Myocyte (in vitro differentiated cells): ENCODE measurements around the gene DHDDS. TPM values are rescaled to one million over a fixed set of nuclear protein-coding genes. Genes with fewer than 3 reads are reported as not detected.
"Not testable (repeated sequence)": the region's sequence is repeated elsewhere in the genome, so short reads cannot be mapped to it uniquely, and the experiment has no call there.

Experiments used
- DNase-seq: peaks from one replicate; pipeline ENCODE4 v3.0.0-alpha.2; 2012; ENCODE audit warnings: low read depth
- total RNA-seq: library from RNA; depleted of rRNA; stranded (reverse); fragments of >200 nt; gene quantifications from 2 replicates; pipeline ENCODE4 v1.2.3, GENCODE V29; 2014

The DHDDS gene
- total RNA-seq, 1 donor from 2014 or later: 55.3 TPM

DNA sequence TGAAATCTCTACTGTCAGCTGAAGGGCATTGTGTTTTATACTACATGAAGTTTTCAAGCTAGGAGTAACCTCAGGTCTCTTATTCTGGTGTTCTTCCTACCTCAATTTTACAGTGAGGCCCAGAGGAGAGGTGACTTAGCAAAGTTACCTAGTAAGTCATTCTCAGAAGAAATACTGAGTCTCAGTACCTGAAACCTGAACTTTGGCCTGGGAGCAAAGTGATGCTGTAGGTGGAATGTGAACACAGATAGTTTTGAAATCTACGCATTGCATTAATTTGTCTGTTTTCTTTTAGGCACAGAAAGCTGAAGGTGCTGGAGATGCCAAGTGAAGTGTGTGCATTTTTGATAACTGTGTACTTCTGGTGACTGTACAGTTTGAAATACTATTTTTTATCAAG, 42.7 kb downstream of the DHDDS start:
- DNase-seq: no peak

DNA sequence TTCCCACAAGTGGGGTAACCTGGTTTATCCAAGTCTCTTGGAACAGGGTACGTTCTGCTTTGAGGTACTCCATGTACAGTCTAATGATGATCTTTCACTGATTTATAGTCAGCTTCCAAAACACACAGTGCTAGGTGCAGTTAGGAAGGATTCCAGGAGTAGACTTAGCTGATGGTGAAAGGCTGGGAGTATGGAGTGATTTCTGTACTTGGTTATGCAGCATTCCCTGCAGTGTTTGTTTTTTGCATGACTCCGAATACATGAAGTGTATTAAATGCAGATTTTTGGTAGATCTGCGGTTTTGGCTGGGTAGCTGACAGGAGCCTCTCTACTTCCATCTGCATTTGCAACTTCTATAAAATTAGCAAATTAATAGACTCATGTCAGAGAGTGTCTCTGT, 43.9 kb downstream of the DHDDS start:
- DNase-seq: no peak

DNA sequence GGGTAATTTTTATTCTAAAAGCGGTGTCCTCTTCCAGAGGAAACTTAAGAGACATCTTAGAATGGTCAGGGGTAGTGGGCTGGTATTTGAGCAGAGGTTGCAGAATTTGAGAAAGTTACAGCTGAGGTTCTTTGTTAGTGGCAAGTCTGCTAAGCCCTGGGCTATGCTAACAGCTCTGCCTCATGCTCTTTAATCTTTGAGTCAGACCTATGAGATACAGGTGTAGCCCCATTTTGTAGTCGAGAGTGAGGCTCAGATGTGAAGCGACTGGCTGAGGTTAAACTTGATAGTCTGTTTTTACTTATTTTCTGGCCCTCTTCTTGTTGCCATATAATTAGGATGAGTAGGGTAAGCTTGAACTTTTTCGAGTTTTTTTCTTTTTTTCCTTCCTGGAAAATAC, 44.8 kb downstream of the DHDDS start:
- no peak for DNase-seq

DNA sequence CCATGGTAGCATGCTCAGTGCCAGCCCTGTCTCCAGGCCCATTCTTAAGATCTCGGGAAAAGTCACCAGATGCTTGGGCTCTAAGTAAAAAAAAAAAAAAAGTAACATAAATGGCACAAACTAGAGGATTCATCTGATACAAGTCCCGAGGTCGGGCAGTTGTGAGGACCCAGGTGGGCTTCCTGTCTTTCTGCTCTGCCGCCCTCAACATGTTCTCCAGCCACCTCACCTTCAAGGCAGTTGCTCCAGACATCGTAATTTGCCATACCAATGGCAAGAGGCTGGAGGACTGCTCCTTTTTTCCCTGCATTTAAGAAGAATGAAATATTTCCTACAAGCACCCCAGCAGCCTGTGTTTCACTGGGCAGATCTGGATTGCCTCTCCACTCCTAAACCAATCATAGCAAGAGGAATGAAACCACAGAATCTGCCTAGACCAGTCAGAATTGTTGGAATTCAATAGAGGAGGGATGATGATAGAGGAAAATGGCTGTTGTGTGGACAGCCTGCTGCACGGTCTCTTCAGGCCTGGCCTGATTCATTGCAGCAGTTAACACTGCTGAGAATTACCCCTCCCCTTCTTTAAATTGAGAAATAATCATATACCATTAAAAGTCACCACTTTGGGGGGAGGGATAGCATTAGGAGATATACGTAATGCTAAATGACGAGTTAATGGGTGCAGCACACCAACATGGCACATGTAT, 45.5 kb downstream of the DHDDS start:
- no peak for DNase-seq

DNA sequence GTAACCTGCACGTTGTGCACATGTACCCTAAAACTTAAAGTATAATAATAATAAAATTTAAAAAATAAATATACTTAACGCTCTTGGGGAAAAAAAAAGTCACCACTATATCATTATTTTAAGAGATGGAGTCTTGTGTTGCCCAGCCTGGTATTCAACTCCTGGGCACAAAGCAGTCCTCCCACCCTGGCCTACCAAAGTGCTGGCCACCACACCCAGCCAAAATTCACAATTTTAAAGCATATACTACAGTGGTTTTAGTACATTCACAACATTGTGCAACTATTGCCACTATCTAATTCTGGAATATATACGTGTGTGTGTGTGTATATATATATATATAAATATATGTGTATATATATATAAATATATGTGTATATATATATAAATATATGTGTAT, 46.0 kb downstream of the DHDDS start:
- DNase-seq: no peak

DNA sequence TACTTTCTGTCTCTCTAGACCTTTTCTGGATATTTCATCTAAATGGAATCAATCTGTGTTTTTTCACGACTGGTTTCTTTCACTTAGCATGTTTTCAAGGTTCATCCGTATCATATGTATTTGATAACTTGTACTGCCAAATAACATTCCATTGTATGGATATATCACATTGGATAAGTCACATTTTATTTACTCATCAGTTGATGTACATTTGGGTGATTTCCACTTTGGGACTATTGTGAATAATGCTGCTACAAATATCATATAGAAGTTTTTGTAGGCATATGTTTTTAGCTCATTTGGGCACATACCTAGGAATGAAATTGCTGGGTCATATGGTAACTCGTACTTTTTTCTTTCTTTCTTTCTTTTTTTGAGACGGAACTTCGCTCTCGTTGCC, 46.9 kb downstream of the DHDDS start:
- DNase-seq: no peak

DNA sequence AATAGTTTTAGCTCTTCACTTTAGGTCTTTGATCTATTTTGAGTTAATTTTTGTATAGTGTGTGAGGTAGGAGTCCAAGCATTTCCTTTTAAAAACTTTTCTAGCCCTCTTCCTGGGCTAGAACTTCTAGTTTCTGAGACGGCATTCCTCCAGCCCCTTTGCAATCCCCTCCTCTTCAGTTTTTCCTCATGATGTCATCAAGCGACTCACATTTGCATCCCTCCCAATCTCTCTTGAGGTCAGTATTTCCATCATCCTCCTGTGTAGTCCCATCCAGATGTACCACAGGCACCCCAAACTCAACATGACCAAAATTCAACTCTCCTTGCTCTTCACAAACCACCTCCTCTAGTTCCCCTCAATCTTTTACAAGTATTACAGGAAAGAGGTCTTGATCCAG, 50.8 kb downstream of the DHDDS start:
- DNase-seq: no peak

DNA sequence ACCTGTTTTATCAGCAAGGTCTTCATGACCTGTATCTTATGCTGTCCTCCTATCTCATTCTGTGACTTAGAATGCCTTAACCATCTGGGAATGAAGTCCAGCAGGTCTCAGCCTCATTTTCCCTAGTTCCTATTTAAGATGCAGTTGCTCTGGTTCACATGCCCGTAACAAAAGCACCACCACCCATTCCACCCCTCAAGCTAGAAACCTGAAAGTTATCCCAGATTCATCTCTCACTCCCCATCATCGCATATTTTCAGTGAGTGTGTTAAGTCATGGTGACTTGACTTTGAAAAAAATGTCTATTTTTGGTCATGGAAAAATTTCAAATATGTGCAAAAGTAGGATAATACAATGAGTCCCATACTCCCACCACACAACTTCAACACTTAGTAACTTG, 51.9 kb downstream of the DHDDS start:
- no peak for DNase-seq

DNA sequence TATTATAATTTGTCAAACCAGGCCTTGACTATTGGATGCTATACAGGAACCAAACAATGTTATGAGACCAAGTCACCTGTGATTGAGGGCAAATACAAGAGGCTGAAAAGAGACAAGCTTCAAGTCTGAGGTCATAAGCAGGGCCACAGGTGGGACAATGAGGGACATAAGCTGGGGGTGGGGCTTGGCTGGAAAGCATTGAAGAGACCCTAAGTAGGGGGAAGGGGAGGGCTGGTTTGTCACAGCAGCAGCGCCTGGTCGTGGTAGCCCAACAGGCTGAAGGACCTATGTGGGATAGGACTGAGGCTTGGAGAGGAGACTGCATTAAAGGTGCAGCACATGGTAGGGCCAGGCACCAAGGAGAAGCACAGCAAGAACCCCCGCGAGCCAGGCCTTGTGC, 58.0 kb downstream of the DHDDS start:
- DNase-seq: no peak

DNA sequence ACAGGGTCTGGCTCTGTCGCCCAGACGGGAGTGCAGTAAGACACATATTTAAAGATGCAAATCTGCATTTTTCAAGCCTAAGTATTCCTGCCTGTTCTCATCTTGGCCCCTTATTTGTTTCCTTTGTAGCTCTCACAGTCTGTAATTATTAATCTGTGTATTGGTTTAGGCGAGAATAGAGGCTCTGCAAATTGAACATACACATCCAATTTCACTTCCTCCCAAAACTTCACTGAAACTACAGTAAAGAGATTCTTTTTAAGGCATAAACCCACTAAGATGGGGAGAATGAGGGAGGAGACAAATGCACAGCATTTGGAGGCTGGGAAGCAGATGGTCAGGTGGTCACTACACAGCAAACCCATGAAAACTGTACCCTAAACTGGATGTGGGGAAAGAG, 61.1 kb downstream of the DHDDS start:
- no peak for DNase-seq

DNA sequence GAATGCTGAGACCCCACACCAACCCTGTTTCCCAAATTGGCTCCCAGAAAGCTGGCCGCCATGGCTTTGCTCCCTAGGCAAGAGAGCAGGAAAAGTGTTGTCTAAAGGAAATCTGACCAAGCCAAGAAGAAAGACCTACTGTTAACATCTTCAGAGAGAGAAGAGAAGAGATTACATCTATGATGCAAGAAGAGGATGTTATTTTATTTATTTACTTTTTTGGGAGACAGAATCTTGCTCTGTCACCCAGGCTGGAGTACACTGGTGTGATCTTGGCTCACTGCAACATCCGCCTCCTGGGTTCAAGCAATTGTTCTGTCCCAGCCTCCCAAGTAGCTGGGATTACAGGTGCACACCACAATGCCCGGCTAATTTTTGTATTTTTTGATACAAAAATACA, 61.8 kb downstream of the DHDDS start:
- no peak for DNase-seq

DNA sequence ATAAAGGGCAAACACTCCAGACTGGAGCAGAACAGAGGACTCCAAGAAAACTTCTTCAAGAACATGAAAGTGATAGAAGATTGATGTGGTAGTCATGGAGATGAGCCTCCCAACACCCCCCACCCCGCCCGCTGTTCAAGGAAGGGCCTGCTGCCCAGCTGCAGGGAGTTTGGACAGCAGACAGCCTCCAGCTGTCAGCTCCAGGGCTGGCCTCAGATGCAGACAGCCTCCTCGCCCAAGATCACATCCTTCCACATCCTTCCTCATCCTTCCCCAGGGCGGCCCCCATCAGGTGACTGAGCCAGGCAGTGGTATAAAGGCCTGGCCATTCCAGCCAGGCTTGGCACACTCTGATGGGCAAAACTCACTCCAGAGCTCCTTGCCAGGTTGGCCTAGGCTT, 64.7 kb downstream of the DHDDS start:
- DNase-seq: no peak

DNA sequence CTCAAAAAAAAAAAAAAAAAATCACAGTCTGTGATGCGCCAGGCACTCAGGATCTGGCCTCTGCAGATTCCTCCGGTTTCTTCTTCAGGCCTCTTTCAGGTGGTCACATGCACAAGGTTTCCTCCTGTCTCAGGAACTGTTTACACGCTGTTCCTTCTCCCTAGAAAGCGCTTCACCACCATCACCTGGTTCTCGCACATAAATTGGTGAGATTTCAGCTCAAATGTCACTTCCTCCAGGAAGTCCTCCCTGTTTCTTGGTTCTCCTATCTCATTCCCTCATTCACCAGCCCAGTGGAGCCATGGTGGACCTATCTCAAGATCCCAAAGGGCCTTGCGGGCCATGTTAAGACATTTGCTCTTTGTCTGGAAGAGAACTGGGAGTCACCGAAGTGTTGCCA, 66.8 kb downstream of the DHDDS start:
- no peak for DNase-seq

DNA sequence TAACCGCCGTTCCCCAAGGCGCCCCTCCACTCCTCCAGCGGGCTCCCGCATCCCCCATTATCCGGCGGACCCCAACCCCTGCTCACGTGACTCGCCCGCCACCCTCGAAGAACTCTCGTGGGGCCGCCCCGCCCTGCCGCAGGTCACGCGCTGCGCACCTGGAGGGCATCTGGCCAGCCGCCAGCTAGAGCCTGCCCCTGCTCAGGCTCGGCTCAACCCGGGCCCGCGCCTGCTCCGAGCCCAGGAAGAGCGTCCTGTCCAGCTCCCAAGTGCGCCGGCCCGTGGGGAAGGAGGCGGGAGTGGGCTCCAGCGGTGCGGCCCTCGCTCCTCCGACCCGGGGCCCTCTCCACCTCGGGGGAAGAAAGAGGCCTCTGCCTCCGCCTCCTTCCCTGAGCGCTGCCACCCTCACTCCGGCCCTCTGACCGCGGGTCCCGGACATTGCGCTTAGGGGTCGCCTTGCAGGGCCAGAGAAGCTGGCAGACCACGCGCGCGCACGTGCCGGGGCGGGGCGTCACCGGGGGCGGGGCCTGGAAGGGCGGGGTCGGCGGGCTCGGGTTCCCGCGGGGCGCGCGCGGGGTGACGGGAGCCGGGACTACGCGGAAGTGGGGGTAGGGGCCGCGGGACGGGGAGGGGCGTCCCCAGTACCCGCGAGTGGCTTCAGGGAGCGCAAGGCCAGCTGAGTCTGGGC, 68.5 kb downstream of the DHDDS start:
- DNase-seq: peak; percentile 86

DNA sequence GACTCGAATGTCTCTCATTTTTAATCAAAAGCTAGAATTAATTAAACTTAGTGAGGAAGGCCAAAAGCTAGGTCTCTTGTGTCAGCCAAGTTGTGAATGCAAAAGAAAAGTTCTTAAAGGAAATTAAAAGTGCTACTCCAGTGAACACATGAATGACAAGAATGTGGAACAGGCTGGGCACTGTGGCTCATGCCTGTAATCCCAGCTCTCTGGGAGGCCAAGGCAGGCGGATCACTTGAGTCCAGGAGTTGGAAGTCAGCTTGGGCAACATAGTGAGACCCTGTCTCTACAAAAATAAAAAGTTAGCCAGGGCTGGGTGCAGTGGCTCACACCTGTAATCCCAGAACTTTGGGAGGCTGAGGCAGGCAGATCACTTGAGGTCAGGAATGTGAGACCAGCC, 78.6 kb downstream of the DHDDS start:
- not testable (repeated sequence) for DNase-seq

DNA sequence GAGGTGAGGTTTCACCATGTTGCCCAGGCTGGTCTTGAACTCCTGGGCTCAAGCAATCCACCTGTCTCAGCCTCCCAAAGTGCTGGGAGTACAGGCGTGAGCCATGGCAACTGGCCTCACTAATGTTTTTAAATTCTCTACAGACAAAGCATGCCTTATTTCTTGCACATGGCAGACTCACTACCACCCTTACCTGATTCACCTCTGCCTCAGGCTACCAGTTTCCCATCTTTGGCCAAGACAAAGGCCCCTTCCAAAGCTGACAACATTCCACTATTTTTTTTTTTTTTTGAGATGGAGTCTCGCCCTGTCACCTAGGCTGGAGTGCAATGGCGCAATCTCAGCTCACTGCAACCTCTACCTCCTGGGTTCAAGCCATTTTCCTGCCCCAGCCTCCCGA, 83.7 kb downstream of the DHDDS start:
- not testable (repeated sequence) for DNase-seq

DNA sequence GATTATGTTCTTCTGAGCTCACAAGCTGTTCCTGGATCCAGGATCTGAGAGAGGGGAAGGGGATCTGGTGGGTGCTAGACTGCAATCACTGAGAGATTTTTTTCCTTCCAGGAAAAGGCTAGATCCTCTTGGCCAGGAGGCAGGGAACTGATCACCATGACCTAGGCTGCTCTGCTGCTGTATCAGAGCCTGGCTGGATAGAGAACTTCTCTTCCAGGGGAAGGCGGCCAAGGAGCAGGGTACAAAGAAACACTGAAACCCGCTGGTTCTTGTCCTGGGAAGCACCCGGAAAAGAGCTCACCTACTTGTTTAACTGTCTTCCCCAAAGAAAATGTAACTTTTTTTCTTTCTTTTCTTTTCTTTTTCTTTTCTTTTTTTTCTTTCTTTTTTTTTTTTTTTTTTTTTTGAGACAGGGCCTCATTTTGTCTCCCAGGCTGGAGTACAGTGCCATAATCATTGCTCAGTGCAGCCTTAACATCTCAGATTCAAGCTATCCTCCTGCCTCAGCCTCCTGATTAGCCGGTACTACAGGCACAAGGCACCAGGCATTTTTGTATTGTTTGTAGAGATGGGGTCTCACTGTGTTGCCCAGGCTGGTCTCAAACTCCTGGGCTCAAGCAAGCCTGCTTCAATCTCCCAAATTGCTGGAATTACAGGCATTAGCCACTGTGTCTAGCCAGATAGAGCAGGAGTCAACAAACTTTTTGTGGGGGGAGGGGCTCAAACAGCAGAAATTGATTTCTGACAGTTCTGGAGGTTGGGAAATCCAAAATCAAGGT, 85.1 kb downstream of the DHDDS start:
- DNase-seq: no peak

DNA sequence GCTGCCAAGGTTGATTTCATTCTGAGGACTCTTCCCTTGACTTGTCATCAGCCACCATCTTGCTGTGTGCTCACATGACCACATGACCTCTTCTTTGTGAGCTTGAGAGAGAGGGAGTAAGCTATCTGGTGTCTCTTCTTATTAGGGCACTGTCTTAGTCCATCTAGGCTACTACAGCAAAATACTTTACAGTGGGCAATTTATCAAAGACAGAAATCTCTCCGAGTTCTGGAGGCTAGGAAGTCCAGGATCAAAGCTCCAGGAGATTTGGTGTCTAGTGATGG, 85.6 kb downstream of the DHDDS start:
- DNase-seq: no peak

DNA sequence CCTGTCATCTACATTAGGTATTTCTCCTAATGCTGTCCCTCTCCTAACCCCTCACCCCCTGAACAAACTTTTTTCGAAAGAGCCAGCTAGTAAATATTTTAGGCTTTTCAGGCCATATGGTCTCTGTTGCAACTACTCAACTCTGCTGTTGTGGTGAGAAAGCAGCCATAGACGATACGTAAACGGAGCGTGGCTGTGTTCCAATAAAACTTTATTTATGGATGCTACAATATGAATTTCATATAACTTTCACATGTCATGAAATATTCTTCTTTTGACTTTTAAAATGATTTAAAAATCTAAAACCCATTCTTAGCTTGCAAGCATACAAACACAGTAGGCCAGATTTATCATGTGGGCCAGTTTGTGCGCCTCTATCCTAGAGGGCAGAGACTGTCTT, 86.2 kb downstream of the DHDDS start:
- DNase-seq: no peak

DNA sequence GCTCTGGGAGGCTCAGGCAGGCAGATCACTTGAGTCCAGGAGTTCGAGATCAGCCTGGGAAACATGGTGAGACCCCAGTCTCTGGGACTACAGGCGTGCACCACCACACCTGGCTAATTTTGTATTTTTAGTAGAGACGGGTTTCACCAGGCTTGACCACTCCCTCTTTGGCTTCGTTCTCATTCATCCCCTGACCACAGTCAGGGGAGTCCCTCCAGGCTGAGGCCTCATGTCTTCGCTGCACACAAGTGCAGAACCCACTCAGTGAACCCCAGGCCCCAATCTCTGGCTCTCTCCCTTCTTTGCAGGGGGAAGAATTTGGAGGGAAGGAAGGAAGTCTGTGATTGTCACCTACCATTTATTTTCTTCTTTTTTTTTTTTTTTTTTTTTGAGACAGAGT, 88.2 kb downstream of the DHDDS start:
- no peak for DNase-seq
